Common myeloid progenitor, CD34-positive (primary cell): ENCODE measurements around the gene ISL2.

Experiments used
- CTCF ChIA-PET: fragments of 350-600 bp; sonication (Branson Sonifier 250); formaldehyde crosslinking; loops from one replicate; lab custom pipeline; 2021; ENCODE audit warnings: antibody characterized with exemption; lab: Charles Lee
- POLR2A ChIA-PET: fragments of 350-600 bp; sonication (Branson Sonifier 250); formaldehyde crosslinking; loops from one replicate; lab custom pipeline; 2021; ENCODE audit warnings: antibody characterized with exemption; lab: Charles Lee
- DNase-seq, 3 donors: peaks; one replicate each; pipeline versions ENCODE4 v3.0.0 to v3.0.0-alpha.2; 2013
- H3K27ac ChIP-seq, 2 experiments: 1 replicate in 1 of 2; 2 replicates in 1 of 2; pipeline ENCODE4 v1.7.0; 2013; ENCODE audit warnings: inconsistent platforms in 2 of 2, low read length in 2 of 2, mild to moderate bottlenecking in 2 of 2, low read depth in 1 of 2, moderate library complexity in 1 of 2; ENCODE audit not compliant: severe bottlenecking in 2 of 2, insufficient read depth in 1 of 2, poor library complexity in 1 of 2
- H3K27me3 ChIP-seq, 5 experiments: replicated peaks in 2 of 5; 1 replicate in 3 of 5; 2 replicates in 2 of 5; pipeline versions ENCODE4 v1.6.1 to v1.7.0; 2013; ENCODE audit warnings: low read length in 4 of 5, mild to moderate bottlenecking in 2 of 5, moderate library complexity in 2 of 5, inconsistent platforms in 1 of 5; ENCODE audit not compliant: insufficient read depth in 5 of 5, control insufficient read depth in 4 of 5
- H3K36me3 ChIP-seq, 4 experiments: 1 replicate in 2 of 4; 2 replicates in 2 of 4; pipeline versions ENCODE4 v1.6.1 to v1.7.0; 2013; ENCODE audit warnings: low read length in 3 of 4, control low read depth in 1 of 4, mild to moderate bottlenecking in 1 of 4; ENCODE audit not compliant: control insufficient read depth in 4 of 4, insufficient read depth in 4 of 4
- H3K4me1 ChIP-seq, 4 experiments: 1 replicate in 3 of 4; 2 replicates in 1 of 4; pipeline versions ENCODE4 v1.6.1 to v1.7.1; 2013; ENCODE audit warnings: low read length in 3 of 4, mild to moderate bottlenecking in 3 of 4, control low read depth in 1 of 4, inconsistent platforms in 1 of 4, moderate library complexity in 1 of 4; ENCODE audit not compliant: control insufficient read depth in 4 of 4, insufficient read depth in 4 of 4; ENCODE audit errors: control extremely low read depth in 1 of 4
- H3K4me3 ChIP-seq, 7 experiments: 1 replicate in 4 of 7; 2 replicates in 3 of 7; pipeline versions ENCODE4 v1.5.1 to v1.7.0; 2013; ENCODE audit warnings: mild to moderate bottlenecking in 7 of 7, low read length in 6 of 7, moderate library complexity in 6 of 7, inconsistent platforms in 2 of 7, low read depth in 2 of 7, control low read depth in 1 of 7; ENCODE audit not compliant: insufficient read depth in 4 of 7, control insufficient read depth in 1 of 7; ENCODE audit errors: extremely low read depth in 1 of 7
- H3K9me3 ChIP-seq, 5 experiments: 1 replicate in 4 of 5; 2 replicates in 1 of 5; pipeline versions ENCODE4 v1.6.1 to v1.7.1; 2013; ENCODE audit warnings: low read length in 4 of 5, mild to moderate bottlenecking in 2 of 5, inconsistent platforms in 1 of 5, low read depth in 1 of 5, moderate library complexity in 1 of 5; ENCODE audit not compliant: control insufficient read depth in 4 of 5, insufficient read depth in 2 of 5; ENCODE audit errors: control extremely low read depth in 1 of 5
- WGBS: methylation state at CpG from one replicate; pipeline ENCODE4 v1.1.5; 2013; ENCODE audit not compliant: insufficient coverage; 5-methylcytosine and 5-hydroxymethylcytosine counted together

Gene ISL2

GRCh38 chr15:76354823-76355440 is 18.4 kb downstream of the ISL2 start:
- H3K27me3 ChIP-seq = peaks cover 0 to 8% (median 0%) of the 10 kb centered on the region in 5 experiments
- POLR2A ChIA-PET = no interaction called here
- H3K4me1 ChIP-seq = no peaks in the 10 kb centered on the region
- peaks cover 0 to 4% (median 0%) of the 10 kb centered on the region in 5 experiments for H3K9me3 ChIP-seq
- H3K4me3 ChIP-seq = no peak overlapping the region
- no peak for DNase-seq
- H3K36me3 ChIP-seq = peaks cover 0 to 2% (median 0%) of the 10 kb centered on the region in 4 experiments
- 75% methylated on average over 1 of the region's 3 CpGs for WGBS
- CTCF ChIA-PET = interaction anchor here (1.2 kb wide), 1 partner anchor 9 kb away, joined by 8 read pairs; no protein-coding TSS in a partner anchor
- no peak overlapping the region for H3K27ac ChIP-seq

- ChIA-PET CTCF (no interaction called here), POLR2A (no interaction called here)
- no peaks in the 10 kb centered on the region for H3K4me1 ChIP-seq
- no peak overlapping the region for H3K4me3 ChIP-seq
- 100% methylated on average over 1 of the region's 3 CpGs for WGBS
- DNase-seq = no peak
- peaks cover 0 to 4% (median 0%) of the 10 kb centered on the region in 5 experiments for H3K9me3 ChIP-seq
- no peak overlapping the region for H3K27ac ChIP-seq
- peaks cover 0 to 2% (median 0%) of the 10 kb centered on the region in 4 experiments for H3K36me3 ChIP-seq
- H3K27me3 ChIP-seq = peaks cover 0 to 2% (median 0%) of the 10 kb centered on the region in 5 experiments
These were observed 21.9 kb downstream of the ISL2 start for GRCh38 chr15:76358453-76358852.

- Histone ChIP-seq H3K36me3 (peaks cover 0 to 2% (median 0%) of the 10 kb centered on the region in 4 experiments), H3K4me1 (no peaks in the 10 kb centered on the region), H3K27ac (no peak overlapping the region), H3K9me3 (peaks cover 0 to 4% (median 0%) of the 10 kb centered on the region in 5 experiments), H3K4me3 (no peak overlapping the region), H3K27me3 (no peaks in the 10 kb centered on the region)
- WGBS = 95% methylated on average over 3 of the region's 3 CpGs
- DNase-seq = no peak
- ChIA-PET POLR2A (no interaction called here), CTCF (no interaction called here)
These were observed 22.6 kb downstream of the ISL2 start for GRCh38 chr15:76359152-76359551.

- Histone ChIP-seq H3K27ac (no peak overlapping the region), H3K27me3 (no peaks in the 10 kb centered on the region), H3K4me1 (no peaks in the 10 kb centered on the region), H3K9me3 (peaks cover 0 to 4% (median 0%) of the 10 kb centered on the region in 5 experiments), H3K36me3 (peaks cover 0 to 2% (median 0%) of the 10 kb centered on the region in 4 experiments), H3K4me3 (no peak overlapping the region)
- DNase-seq = no peak
- ChIA-PET POLR2A (no interaction called here), CTCF (no interaction called here)
- 94% methylated on average over 2 of the region's 3 CpGs for WGBS
These were observed 23.8 kb downstream of the ISL2 start for GRCh38 chr15:76360416-76360815.

GRCh38 chr15:76363251-76363650 is 26.7 kb downstream of the ISL2 start:
- CTCF ChIA-PET = no interaction called here
- no peak overlapping the region for H3K27ac ChIP-seq
- H3K4me1 ChIP-seq = no peaks in the 10 kb centered on the region
- H3K27me3 ChIP-seq = no peaks in the 10 kb centered on the region
- H3K9me3 ChIP-seq = peaks cover 0 to 2% (median 0%) of the 10 kb centered on the region in 5 experiments
- H3K36me3 ChIP-seq = no peaks in the 10 kb centered on the region
- WGBS = no CpG with 5 or more reads among the region's 2 CpGs
- no peak overlapping the region for H3K4me3 ChIP-seq
- POLR2A ChIA-PET = no interaction called here
- no peak for DNase-seq

- Histone ChIP-seq H3K27me3 (no peaks in the 10 kb centered on the region), H3K9me3 (no peaks in the 10 kb centered on the region), H3K27ac (no peak overlapping the region), H3K4me3 (no peak overlapping the region), H3K36me3 (no peaks in the 10 kb centered on the region), H3K4me1 (no peaks in the 10 kb centered on the region)
- no peak for DNase-seq
- 100% methylated on average over 1 of the region's 1 CpG for WGBS
- CTCF ChIA-PET = no interaction called here
- POLR2A ChIA-PET = no interaction called here
These were observed 30.1 kb downstream of the ISL2 start for GRCh38 chr15:76366714-76367113.

GRCh38 chr15:76368122-76368621 is 31.6 kb downstream of the ISL2 start:
- ChIA-PET CTCF (no interaction called here), POLR2A (no interaction called here)
- H3K4me3 ChIP-seq = no peak overlapping the region
- H3K27ac ChIP-seq = no peak overlapping the region
- DNase-seq = no peak
- H3K4me1 ChIP-seq = no peaks in the 10 kb centered on the region
- no peaks in the 10 kb centered on the region for H3K27me3 ChIP-seq
- WGBS = 96% methylated on average over 7 of the region's 11 CpGs
- no peaks in the 10 kb centered on the region for H3K9me3 ChIP-seq
- peaks cover 0 to 4% (median under 1%) of the 10 kb centered on the region in 4 experiments for H3K36me3 ChIP-seq
